HL-60 (cell line): ENCODE measurements around the gene SHC3.

Source experiments
- DNase-seq, 2 experiments: peaks; one replicate each; pipeline ENCODE4 v3.0.0-alpha.2; 2010 to 2020; ENCODE audit warnings: low read depth in 1 of 2, low spot score in 1 of 2
- H3K27ac ChIP-seq: fragments of 250-450 bp; sonication (Bioruptor Pico); replicated peaks from 2 replicates; pipeline ENCODE4 v1.5.1; 2020; ENCODE audit warnings: mild to moderate bottlenecking, moderate library complexity
- H3K27me3 ChIP-seq: fragments of 250-450 bp; sonication (Bioruptor Pico); 2 replicates; pipeline ENCODE4 v1.5.1; 2021; ENCODE audit warnings: mild to moderate bottlenecking, moderate library complexity; ENCODE audit not compliant: insufficient read depth, poor library complexity, severe bottlenecking
- H3K4me3 ChIP-seq: replicated peaks from 2 replicates; pipeline ENCODE4 v1.5.1; 2011; ENCODE audit warnings: mild to moderate bottlenecking, control low read depth, low read length; ENCODE audit not compliant: insufficient read depth
- CTCF ChIP-seq: IDR thresholded peaks from one replicate; pipeline ENCODE4 v1.5.1; 2011; ENCODE audit warnings: low read length, control low read depth, inconsistent platforms; ENCODE audit not compliant: insufficient read depth
- GABPA ChIP-seq: IDR thresholded peaks from 2 replicates; pipeline ENCODE4 v1.6.1; 2012; ENCODE audit warnings: low read depth
- POLR2AphosphoS5 ChIP-seq: IDR thresholded peaks from 2 replicates; pipeline ENCODE4 v1.6.1; 2012; ENCODE audit warnings: low read depth
- REST ChIP-seq: IDR thresholded peaks from 2 replicates; pipeline ENCODE4 v1.6.1; 2012; ENCODE audit warnings: low read depth; ENCODE audit not compliant: insufficient replicate concordance
- SPI1 ChIP-seq: IDR thresholded peaks from 2 replicates; pipeline ENCODE4 v1.6.1; 2012; ENCODE audit warnings: low read depth, mild to moderate bottlenecking, borderline replicate concordance

The SHC3 gene

GRCh38 chr9:89089176-89089575 lies 89.4 kb downstream of the SHC3 start:
- Histone ChIP-seq H3K4me3 (no peak overlapping the region), H3K27ac (no peak overlapping the region), H3K27me3 (no peaks in the 10 kb centered on the region)
- no peak for DNase-seq
- TF ChIP-seq GABPA (no peak), SPI1 (no peak), REST (no peak), POLR2AphosphoS5 (no peak), CTCF (no peak)

- no peaks in the 10 kb centered on the region for H3K27me3 ChIP-seq
- TF ChIP-seq POLR2AphosphoS5 = no peak
- no peak for TF ChIP-seq SPI1
- TF ChIP-seq CTCF = no peak
- no peak for TF ChIP-seq GABPA
- TF ChIP-seq REST = no peak
- H3K4me3 ChIP-seq = no peak overlapping the region
- no peak overlapping the region for H3K27ac ChIP-seq
- DNase-seq = no peak
Observed at GRCh38 chr9:89083626-89084025, 95.0 kb downstream of the SHC3 start.

- no peak for DNase-seq
- Histone ChIP-seq H3K27ac (no peak overlapping the region), H3K4me3 (no peak overlapping the region), H3K27me3 (no peaks in the 10 kb centered on the region)
- TF ChIP-seq GABPA (no peak), SPI1 (no peak), REST (no peak), CTCF (no peak), POLR2AphosphoS5 (no peak)
Observed at GRCh38 chr9:89080193-89080592, 98.4 kb downstream of the SHC3 start.
